Frontal cortex (tissue), 4 donors: Measurements from ENCODE around the gene SV2B. TPM values are rescaled to one million over a fixed set of nuclear protein-coding genes. Genes with fewer than 3 reads are reported as not detected.

ENCODE experiments used
- DNase-seq, 2 donors: peaks; one replicate each; pipeline ENCODE4 v3.0.0; 2012; ENCODE audit warnings: low spot score in 2 of 2
- FAIRE-seq: peaks from 2 replicates; lab custom pipeline; 2012; peaks lifted over from hg19 to GRCh38; lab: Jason Lieb, UNC
- total RNA-seq: library from RNA; depleted of rRNA; stranded (reverse); fragments of >200 nt; gene quantifications from one replicate; pipeline ENCODE4 v1.2.3, GENCODE V29; 2014
- donor health status: control.
- donor health status: control.
- donor health status: control.

The SV2B gene
- total RNA-seq, 1 donor from 2014 or later: 42.8 TPM

- FAIRE-seq (no peak), DNase-seq (no peak)
Measured at GRCh38 chr15:91223863-91224262, 123.8 kb downstream of the SV2B start.

- FAIRE-seq: no peak
Measured at GRCh38 chr15:91224755-91225380, 124.8 kb downstream of the SV2B start.

GRCh38 chr15:91225741-91226140 is 125.7 kb downstream of the SV2B start:
- no peak for DNase-seq
- FAIRE-seq: no peak

More at GRCh38 chr15:91224755-91225380, 124.8 kb downstream of the SV2B start:
- DNase-seq: peak; percentile 14 to 54

GRCh38 chr15:91227117-91227516 is 127.1 kb downstream of the SV2B start:
- FAIRE-seq: no peak
- DNase-seq: no peak

GRCh38 chr15:91227766-91228165 is 127.7 kb downstream of the SV2B start:
- DNase-seq: no peak

GRCh38 chr15:91228383-91228782 is 128.3 kb downstream of the SV2B start:
- DNase-seq (no peak), FAIRE-seq (no peak)

More at GRCh38 chr15:91227766-91228165, 127.7 kb downstream of the SV2B start:
- no peak for FAIRE-seq

- FAIRE-seq (no peak), DNase-seq (no peak)
Measured at GRCh38 chr15:91228890-91229289, 128.8 kb downstream of the SV2B start.

GRCh38 chr15:91231703-91232102 is 131.6 kb downstream of the SV2B start:
- DNase-seq: no peak
- no peak for FAIRE-seq

- FAIRE-seq (no peak), DNase-seq (no peak)
Measured at GRCh38 chr15:91234759-91235158, 134.7 kb downstream of the SV2B start.

GRCh38 chr15:91235376-91235775 is 135.3 kb downstream of the SV2B start:
- FAIRE-seq (no peak), DNase-seq (no peak)

- no peak for FAIRE-seq
- DNase-seq: no peak
Measured at GRCh38 chr15:91237445-91237844, 137.4 kb downstream of the SV2B start.

GRCh38 chr15:91238644-91239425 is 138.8 kb downstream of the SV2B start:
- FAIRE-seq (no peak), DNase-seq (no peak)

GRCh38 chr15:91243826-91244225 is 143.8 kb downstream of the SV2B start:
- DNase-seq (no peak), FAIRE-seq (no peak)

GRCh38 chr15:91244919-91245318 is 144.9 kb downstream of the SV2B start:
- no peak for DNase-seq
- FAIRE-seq: no peak

- FAIRE-seq (no peak), DNase-seq (no peak)
Measured at GRCh38 chr15:91246998-91247397, 146.9 kb downstream of the SV2B start.

- DNase-seq: no peak
- no peak for FAIRE-seq
Measured at GRCh38 chr15:91249591-91249990, 149.5 kb downstream of the SV2B start.

GRCh38 chr15:91252322-91252721 is 152.3 kb downstream of the SV2B start:
- FAIRE-seq: no peak

GRCh38 chr15:91252756-91253155 is 152.7 kb downstream of the SV2B start:
- FAIRE-seq (no peak), DNase-seq (no peak)

More at GRCh38 chr15:91252322-91252721, 152.3 kb downstream of the SV2B start:
- no peak for DNase-seq

- FAIRE-seq (no peak), DNase-seq (no peak)
Measured at GRCh38 chr15:91253605-91254004, 153.5 kb downstream of the SV2B start.

GRCh38 chr15:91254766-91255165 is 154.7 kb downstream of the SV2B start:
- no peak for DNase-seq

GRCh38 chr15:91255670-91256192 is 155.7 kb downstream of the SV2B start:
- DNase-seq (no peak), FAIRE-seq (no peak)

More at GRCh38 chr15:91254766-91255165, 154.7 kb downstream of the SV2B start:
- no peak for FAIRE-seq
